DMS153 treated with DMSO at 0.1 percent for 48 hours (cell line): ENCODE data around the gene GPR4.
"Not testable (repeated sequence)": the region's sequence is repeated elsewhere in the genome, so short reads cannot be mapped to it uniquely, and the experiment has no call there.

Experiments
- DNase-seq: peaks from one replicate; lab custom pipeline; 2025; ENCODE audit not compliant: unreplicated experiment; lab: John Stamatoyannopoulos, UW

GPR4 gene

DNA sequence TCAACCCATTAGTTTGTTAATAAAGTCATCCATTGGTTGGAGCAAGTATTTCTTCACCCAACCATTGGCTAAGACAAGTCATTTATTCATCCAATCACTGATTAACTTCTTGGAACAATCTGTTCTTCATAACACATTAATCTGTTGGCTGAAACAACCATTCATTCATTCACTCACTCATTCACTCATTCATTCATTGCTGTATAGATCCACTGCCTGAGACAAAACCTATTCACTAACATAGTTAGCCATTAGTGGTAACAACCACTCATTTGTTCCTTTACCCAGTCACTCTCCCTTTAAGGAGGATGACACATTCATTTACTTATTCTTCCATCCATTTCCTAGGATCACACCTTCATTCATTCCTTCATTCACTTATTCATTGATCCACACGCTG lies 22.0 kb upstream of the GPR4 start:
- DNase-seq: no peak

- DNase-seq: no peak
Observed at GRCh38 chr19:45621976-45622503, 20.0 kb upstream of the GPR4 start.

DNA sequence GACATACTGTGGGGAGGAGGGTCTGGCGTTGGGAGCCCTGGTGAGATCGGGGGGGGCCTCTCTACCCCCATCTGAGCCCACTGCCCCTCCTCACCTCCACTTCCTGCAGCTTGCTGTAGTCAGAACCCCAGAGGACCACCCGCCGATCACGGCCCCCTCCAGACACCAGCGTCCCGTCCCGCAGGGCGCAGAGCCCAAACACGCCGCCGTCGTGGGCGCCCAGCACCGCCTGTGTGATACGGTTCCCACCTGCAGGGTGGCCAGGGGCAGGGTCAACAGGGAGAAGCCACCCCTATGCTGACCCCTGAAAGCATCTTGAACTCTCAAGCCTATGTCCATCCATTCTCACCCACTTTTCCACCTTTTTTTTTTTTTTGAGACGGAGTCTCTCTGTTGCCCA lies 19.4 kb upstream of the GPR4 start:
- DNase-seq: no peak

DNA sequence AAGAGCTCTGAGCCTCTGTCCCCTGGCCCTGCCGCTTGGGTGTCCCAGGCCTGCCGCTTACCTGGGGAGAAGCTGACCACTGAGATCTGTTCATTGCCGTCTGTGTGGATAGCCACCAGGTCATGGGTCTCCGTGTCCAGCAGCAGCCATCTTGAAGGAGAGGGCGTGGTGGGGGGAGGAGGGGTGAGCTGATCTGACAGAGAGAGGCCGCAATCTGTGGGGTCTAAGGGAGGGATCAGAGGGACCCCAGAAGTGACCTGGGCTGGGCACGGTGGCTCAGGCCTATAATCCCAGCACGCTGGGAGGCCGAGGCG lies 14.6 kb upstream of the GPR4 start:
- no peak for DNase-seq

- DNase-seq: peak; percentile 70
Observed at GRCh38 chr19:45615795-45616703, 14.0 kb upstream of the GPR4 start.

- not testable (repeated sequence) for DNase-seq
Observed at GRCh38 chr19:45615056-45615455, 13.0 kb upstream of the GPR4 start.

GRCh38 chr19:45613926-45614725 lies 12.1 kb upstream of the GPR4 start:
- DNase-seq: no peak

DNA sequence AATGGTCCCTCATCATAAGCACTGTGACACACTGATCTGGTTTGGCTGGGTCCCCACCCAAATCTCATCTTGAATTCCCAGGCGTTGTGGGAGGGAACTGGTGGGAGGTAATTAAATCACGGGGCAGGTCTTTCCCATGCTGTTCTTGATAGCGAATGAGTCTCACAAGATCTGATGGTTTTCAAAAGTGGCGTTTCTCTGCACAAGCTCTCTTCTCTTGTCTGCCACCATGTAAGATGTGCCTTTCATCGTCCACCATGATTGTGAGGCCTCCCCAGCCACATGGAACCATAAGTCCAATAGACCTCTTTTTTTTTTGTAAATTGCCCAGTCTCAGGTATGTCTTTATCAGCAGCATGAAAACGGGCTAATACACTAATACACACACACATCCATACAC lies 6.9 kb upstream of the GPR4 start:
- no peak for DNase-seq

DNA sequence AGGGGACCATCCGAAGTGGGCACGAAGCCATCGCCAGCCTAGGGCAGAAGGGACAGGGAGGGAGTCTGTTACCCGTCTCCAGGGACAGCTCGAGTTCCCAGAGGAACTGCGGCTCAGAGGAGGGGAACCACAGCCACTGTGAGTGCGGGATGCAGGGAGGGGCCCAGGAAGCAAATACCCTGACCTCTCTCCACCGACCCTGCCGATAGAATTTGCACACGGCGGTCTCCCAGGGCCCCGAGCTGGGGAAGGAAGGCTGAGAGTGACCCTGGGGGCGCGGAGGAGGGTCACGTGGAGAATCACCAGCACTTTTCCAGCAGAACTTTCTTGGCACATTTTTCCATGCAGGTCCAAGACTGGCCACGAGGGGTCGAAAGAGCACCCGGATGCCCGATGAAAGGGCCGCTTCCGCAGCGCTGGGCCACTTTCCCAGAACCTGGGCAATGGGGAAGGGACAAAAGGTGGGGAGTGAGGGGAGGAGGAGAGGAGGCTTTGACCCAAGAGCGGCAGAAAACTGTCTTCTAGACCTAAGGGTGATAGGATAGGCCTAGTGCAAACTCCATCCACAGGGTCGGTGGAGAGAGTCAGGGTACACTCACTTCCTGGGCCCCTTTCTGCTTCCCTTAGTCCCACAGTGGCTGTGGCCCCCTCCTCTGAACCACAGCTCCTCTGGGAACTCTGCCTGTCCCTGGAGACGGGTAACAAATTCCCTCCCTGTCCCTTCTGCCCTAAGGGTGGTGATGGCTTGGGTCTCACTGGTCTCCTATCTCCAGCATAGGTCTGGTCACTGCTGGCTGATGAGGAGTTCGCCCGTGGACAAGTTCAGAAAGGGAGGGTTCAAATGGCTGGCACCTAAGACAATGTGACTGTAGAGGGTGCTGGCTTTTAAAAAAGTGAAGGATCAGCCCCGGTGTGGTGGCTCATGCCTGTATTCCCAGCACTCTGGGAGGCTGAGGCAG lies 5.3 kb upstream of the GPR4 start:
- peak; percentile 14 for DNase-seq

GRCh38 chr19:45601115-45601514 lies 897 bp downstream of the GPR4 start:
- no peak for DNase-seq

- DNase-seq: no peak
Observed at GRCh38 chr19:45600340-45600885, 1.6 kb downstream of the GPR4 start.

GRCh38 chr19:45599286-45599685 lies 2.7 kb downstream of the GPR4 start:
- DNase-seq: no peak

- no peak for DNase-seq
Observed at GRCh38 chr19:45598267-45599001, 3.6 kb downstream of the GPR4 start.

DNA sequence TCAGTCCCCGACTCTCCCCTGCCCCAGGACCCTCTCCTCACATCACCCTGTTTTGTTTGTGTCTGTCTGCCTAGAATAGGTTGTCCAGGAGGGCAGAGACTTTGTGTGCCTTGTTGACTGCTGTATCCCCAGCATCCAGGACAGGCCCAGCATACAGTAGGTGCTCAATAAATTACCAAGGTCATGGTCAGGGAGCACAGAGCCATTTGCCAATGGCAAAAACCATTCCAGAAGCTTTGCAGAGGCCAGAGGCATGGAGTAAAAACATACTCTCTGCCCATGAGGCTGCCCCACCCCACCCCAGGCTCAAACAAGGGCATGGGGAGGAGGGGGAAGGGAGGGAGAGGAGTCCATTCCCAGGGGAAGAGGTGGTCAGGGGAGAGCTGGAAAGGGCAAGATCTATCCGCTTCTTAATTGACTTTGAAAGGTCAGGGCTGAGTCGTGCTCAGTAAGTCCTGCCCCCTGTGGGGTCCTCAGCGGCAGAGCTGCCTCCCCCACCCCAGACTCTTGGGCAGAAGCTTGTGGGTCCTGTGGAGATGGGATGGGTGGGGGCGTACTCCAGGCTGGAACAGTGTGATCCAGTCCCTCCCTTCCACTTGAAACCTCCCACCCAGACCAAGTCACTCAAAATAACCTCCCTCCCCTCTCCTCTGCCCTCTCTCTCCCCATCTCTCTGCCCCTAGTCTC lies 4.4 kb downstream of the GPR4 start:
- DNase-seq: no peak

DNA sequence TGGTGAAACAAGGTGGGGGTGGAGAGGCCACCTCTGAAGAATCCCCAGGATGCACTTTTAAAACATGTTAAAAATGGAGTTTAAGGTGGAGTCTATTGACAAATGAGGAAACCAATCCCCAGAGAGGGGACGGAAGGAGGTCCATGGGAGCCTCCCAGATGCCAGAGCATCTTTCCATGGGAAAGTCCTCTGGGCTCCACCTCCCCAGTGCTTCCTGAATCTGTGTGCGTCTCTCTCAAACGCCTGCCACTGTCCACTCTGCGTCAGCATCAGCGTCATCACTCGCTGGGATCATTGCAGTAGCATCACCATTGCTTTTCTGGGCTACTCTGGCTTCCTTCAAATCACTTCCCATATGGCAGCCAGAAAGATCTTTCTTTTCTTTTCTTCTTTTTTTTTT lies 6.2 kb downstream of the GPR4 start:
- no peak for DNase-seq

DNA sequence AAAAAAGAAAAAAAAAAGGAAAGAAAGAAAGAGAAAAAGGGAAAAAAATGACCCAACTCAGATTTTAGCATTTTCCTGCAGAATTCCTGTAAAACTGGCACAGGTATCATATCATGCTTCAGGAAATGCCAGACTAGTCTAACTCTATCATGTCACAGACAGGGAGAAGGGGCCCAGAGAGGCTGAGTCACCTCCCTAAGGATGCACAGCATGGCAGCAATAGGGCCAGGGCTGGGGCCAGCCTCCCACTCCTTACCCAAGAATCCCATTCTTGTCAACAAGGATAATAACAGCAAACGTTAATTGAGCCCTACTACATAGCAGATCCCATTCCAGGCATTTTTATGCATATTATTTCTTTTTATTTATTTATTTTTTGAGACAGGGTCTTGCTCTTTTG lies 8.5 kb downstream of the GPR4 start:
- no peak for DNase-seq

DNA sequence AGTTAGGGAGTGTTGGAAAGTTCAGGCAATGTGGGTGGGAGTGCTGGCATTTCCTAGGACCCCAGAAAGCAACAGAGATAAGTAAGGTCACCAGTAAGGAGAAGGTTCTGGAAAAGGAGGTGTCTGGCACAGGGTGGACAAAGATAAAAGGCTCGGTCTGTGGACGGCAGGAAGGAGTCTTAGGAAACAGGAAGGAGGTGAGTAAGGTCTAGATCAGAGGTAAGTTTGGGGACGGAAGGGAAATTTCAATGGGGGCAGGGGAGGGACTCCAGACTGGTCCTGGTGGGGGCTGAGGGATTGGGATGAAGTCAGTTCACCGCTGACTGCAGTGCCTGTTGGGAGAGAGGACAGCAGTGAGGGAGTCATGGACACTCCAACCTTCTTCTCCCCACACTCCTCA lies 9.6 kb downstream of the GPR4 start:
- no peak for DNase-seq

DNA sequence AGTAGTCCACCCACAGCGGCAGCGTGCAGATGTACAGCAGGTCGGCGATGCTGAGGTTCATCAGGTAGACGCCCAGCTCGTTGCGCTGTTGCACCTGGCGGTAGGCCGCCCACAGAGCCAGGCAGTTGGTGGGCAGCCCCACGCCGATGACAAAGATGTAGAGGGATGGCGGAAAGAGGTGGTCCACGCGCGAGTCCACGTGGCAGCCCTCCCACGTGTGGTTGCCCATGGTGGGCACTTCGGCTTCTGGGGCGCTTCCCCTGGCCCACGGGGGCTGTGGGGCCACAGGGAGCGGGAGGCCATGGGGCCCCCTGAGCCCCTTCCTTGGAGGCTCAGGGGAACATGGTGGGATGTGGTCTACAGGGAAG lies 10.4 kb downstream of the GPR4 start:
- DNase-seq: no peak

GRCh38 chr19:45591004-45591637 lies 10.9 kb downstream of the GPR4 start:
- DNase-seq: peak; percentile 37
